WTC11 (cell line): ENCODE results near the gene BLTP1. TPM values are rescaled to one million over a fixed set of nuclear protein-coding genes. Genes with fewer than 3 reads are reported as not detected.

ENCODE experiments used
- ATAC-seq: fragments of 200-7000 bp; cut with Tn5 transposase; 2 replicates; pipeline ENCODE4 v1.10.0; 2021; ENCODE audit warnings: mild to moderate bottlenecking, moderate library complexity
- CTCF ChIA-PET: fragments of 300-600 bp; sonication (Branson Sonifier 250); formaldehyde crosslinking; loops from one replicate; lab custom pipeline; 2021; ENCODE audit warnings: antibody characterized with exemption; lab: Charles Lee
- POLR2A ChIA-PET: fragments of 350-600 bp; sonication (Branson Sonifier 250); formaldehyde crosslinking; loops from one replicate; lab custom pipeline; 2021; ENCODE audit warnings: antibody characterized with exemption; lab: Charles Lee
- DNase-seq: peaks from one replicate; pipeline ENCODE4 v3.0.0; 2021; ENCODE audit warnings: low spot score
- H3K27ac Mint-ChIP-seq: 2 replicates; pipeline ENCODE4 v1.8.0; 2021; ENCODE audit warnings: mixed read lengths
- H3K27me3 Mint-ChIP-seq: 2 replicates; pipeline ENCODE4 v1.8.0; 2021; ENCODE audit warnings: low read depth, mild to moderate bottlenecking, moderate library complexity, mixed read lengths
- H3K36me3 Mint-ChIP-seq: 2 replicates; pipeline ENCODE4 v1.8.0; 2021; ENCODE audit warnings: mixed read lengths
- H3K4me1 Mint-ChIP-seq: 2 replicates; pipeline ENCODE4 v1.8.0; 2022; ENCODE audit warnings: mixed read lengths
- H3K4me3 Mint-ChIP-seq: 2 replicates; pipeline ENCODE4 v1.8.0; 2021; ENCODE audit warnings: mild to moderate bottlenecking, moderate library complexity, mixed read lengths
- H3K9me3 Mint-ChIP-seq: 2 replicates; pipeline ENCODE4 v1.8.0; 2021; ENCODE audit warnings: mixed read lengths
- ARID4B ChIP-seq: sonication (generic); formaldehyde crosslinking; IDR thresholded peaks from 2 replicates; pipeline ENCODE4 v1.8.0; 2023; ENCODE audit warnings: missing genetic modification reagents, mild to moderate bottlenecking, borderline replicate concordance
- ATF6 ChIP-seq: sonication (generic); formaldehyde crosslinking; IDR thresholded peaks from 2 replicates; pipeline ENCODE4 v1.8.1; 2023; ENCODE audit warnings: mild to moderate bottlenecking, missing genetic modification reagents
- ERG ChIP-seq: fragments of 250-450 bp; sonication (Bioruptor Pico); IDR thresholded peaks from 2 replicates; pipeline ENCODE4 v1.8.0; 2021; ENCODE audit warnings: mild to moderate bottlenecking
- GRHL2 ChIP-seq: fragments of 250-450 bp; sonication (Bioruptor Pico); IDR thresholded peaks from 2 replicates; pipeline ENCODE4 v1.8.0; 2022; ENCODE audit warnings: mild to moderate bottlenecking, moderate library complexity; ENCODE audit not compliant: insufficient replicate concordance, severe bottlenecking
- HMGXB4 ChIP-seq: sonication (generic); formaldehyde crosslinking; IDR thresholded peaks from 2 replicates; pipeline ENCODE4 v1.8.1; 2023; ENCODE audit warnings: mild to moderate bottlenecking, moderate library complexity, missing genetic modification reagents
- JAZF1 ChIP-seq: fragments of 250-450 bp; sonication (Bioruptor Pico); IDR thresholded peaks from 2 replicates; pipeline ENCODE4 v1.9.0; 2021; ENCODE audit warnings: moderate library complexity, mild to moderate bottlenecking, inconsistent platforms
- KAT7 ChIP-seq: sonication (generic); formaldehyde crosslinking; IDR thresholded peaks from 2 replicates; pipeline ENCODE4 v1.8.1; 2023; ENCODE audit warnings: missing genetic modification reagents, mild to moderate bottlenecking, borderline replicate concordance
- MAX ChIP-seq: sonication (generic); formaldehyde crosslinking; IDR thresholded peaks from 2 replicates; pipeline ENCODE4 v1.8.0; 2022; ENCODE audit warnings: mild to moderate bottlenecking, missing genetic modification reagents
- MLX ChIP-seq: sonication (generic); formaldehyde crosslinking; IDR thresholded peaks from 2 replicates; pipeline ENCODE4 v1.8.1; 2023; ENCODE audit warnings: mild to moderate bottlenecking, missing genetic modification reagents, moderate library complexity
- NFATC4 ChIP-seq: fragments of 250-450 bp; sonication (Bioruptor Pico); IDR thresholded peaks from 2 replicates; pipeline ENCODE4 v1.9.0; 2021; ENCODE audit warnings: mild to moderate bottlenecking
- OVOL2 ChIP-seq: fragments of 250-450 bp; sonication (Bioruptor Pico); IDR thresholded peaks from 2 replicates; pipeline ENCODE4 v1.9.0; 2021; ENCODE audit warnings: mild to moderate bottlenecking, borderline replicate concordance
- PREB ChIP-seq: sonication (generic); formaldehyde crosslinking; IDR thresholded peaks from 2 replicates; pipeline ENCODE4 v1.8.1; 2022; ENCODE audit warnings: mild to moderate bottlenecking, missing genetic modification reagents, moderate library complexity, borderline replicate concordance
- PRRX2 ChIP-seq: fragments of 250-450 bp; sonication (Bioruptor Pico); IDR thresholded peaks from 2 replicates; pipeline ENCODE4 v1.8.0; 2021; ENCODE audit warnings: mild to moderate bottlenecking
- SMAD4 ChIP-seq: sonication (generic); formaldehyde crosslinking; IDR thresholded peaks from 2 replicates; pipeline ENCODE4 v1.8.0; 2022; ENCODE audit warnings: mild to moderate bottlenecking, missing genetic modification reagents
- ZNF281 ChIP-seq: sonication (generic); formaldehyde crosslinking; IDR thresholded peaks from 2 replicates; pipeline ENCODE4 v1.8.0; 2023; ENCODE audit warnings: mild to moderate bottlenecking, missing genetic modification reagents
- ZNF396 ChIP-seq: fragments of 250-450 bp; sonication (Bioruptor Pico); IDR thresholded peaks from 2 replicates; pipeline ENCODE4 v1.8.0; 2021; ENCODE audit warnings: mild to moderate bottlenecking, moderate library complexity, borderline replicate concordance
- ZNF423 ChIP-seq: fragments of 250-450 bp; sonication (Bioruptor Pico); IDR thresholded peaks from 2 replicates; pipeline ENCODE4 v2.1.2; 2022; ENCODE audit warnings: mild to moderate bottlenecking, moderate library complexity
- ZNF671 ChIP-seq: fragments of 250-450 bp; sonication (Bioruptor Pico); IDR thresholded peaks from 2 replicates; pipeline ENCODE4 v1.8.0; 2021; ENCODE audit warnings: mild to moderate bottlenecking
- total RNA-seq: library from RNA; stranded (reverse); gene quantifications from 3 replicates; pipeline ENCODE4 v1.2.3, GENCODE V29; 2021

BLTP1 gene
- total RNA-seq, 1 experiment from 2014 or later, result 32.1 TPM

GRCh38 chr4:122171323-122171722, 19.2 kb downstream of the BLTP1 start:
- Mint-ChIP-seq H3K36me3 (peaks cover 2% of the 10 kb centered on the region; the same call in 1 of the 2 replicates), H3K9me3 (no peaks in the 10 kb centered on the region), H3K4me1 (no peaks in the 10 kb centered on the region), H3K4me3 (no peak overlapping the region), H3K27ac (no peak overlapping the region; the same call in 1 of the 2 replicates), H3K27me3 (no peaks in the 10 kb centered on the region)
- ATAC-seq, result no peak
- ChIA-PET CTCF (no interaction called here), POLR2A (no interaction called here)
- DNase-seq, result no peak
- TF ChIP-seq ZNF423 (CRISPR knock-in tag) (no peak), JAZF1 (CRISPR knock-in tag) (no peak), ZNF281 (CRISPR knock-in tag) (no peak), NFATC4 (CRISPR knock-in tag) (no peak), ERG (CRISPR knock-in tag) (no peak), GRHL2 (CRISPR knock-in tag) (no peak), OVOL2 (CRISPR knock-in tag) (no peak), MLX (no peak)

- Mint-ChIP-seq H3K4me3 (no peak overlapping the region), H3K4me1 (no peaks in the 10 kb centered on the region), H3K9me3 (no peaks in the 10 kb centered on the region), H3K27ac (no peak overlapping the region), H3K36me3 (peaks cover 9% of the 10 kb centered on the region), H3K27me3 (no peaks in the 10 kb centered on the region)
- ChIA-PET CTCF (no interaction called here), POLR2A (no interaction called here)
- DNase-seq (no peak), ATAC-seq (no peak)
- TF ChIP-seq KAT7 (CRISPR knock-in tag), result no peak
- TF ChIP-seq ZNF396, result no peak
- no peak for TF ChIP-seq MAX
- no peak for TF ChIP-seq SMAD4 (CRISPR knock-in tag)
- TF ChIP-seq ARID4B (CRISPR knock-in tag), result no peak
These were observed 20.1 kb downstream of the BLTP1 start for GRCh38 chr4:122172266-122172665.

- peaks cover 15% of the 10 kb centered on the region for H3K36me3 Mint-ChIP-seq
- ChIA-PET CTCF (no interaction called here), POLR2A (no interaction called here)
- H3K9me3 Mint-ChIP-seq, result no peaks in the 10 kb centered on the region
- ATAC-seq (no peak), DNase-seq (no peak)
- H3K4me3 Mint-ChIP-seq, result no peak overlapping the region
- H3K4me1 Mint-ChIP-seq, result no peaks in the 10 kb centered on the region
- no peaks in the 10 kb centered on the region for H3K27me3 Mint-ChIP-seq
- H3K27ac Mint-ChIP-seq, result no peak overlapping the region
- TF ChIP-seq ATF6 (CRISPR knock-in tag) (no peak), JAZF1 (CRISPR knock-in tag) (no peak), PRRX2 (CRISPR knock-in tag) (no peak), GRHL2 (CRISPR knock-in tag) (no peak), HMGXB4 (CRISPR knock-in tag) (no peak), ZNF671 (no peak), ZNF396 (no peak), PREB (no peak)
These were observed 26.8 kb downstream of the BLTP1 start for GRCh38 chr4:122178961-122179360.
